ENCODE results near the gene YWHAB. TPM values are rescaled to one million over a fixed set of nuclear protein-coding genes. Genes with fewer than 3 reads are reported as not detected.

The YWHAB gene
- polyA plus RNA-seq, 1 experiment = 60.5 TPM

DNA sequence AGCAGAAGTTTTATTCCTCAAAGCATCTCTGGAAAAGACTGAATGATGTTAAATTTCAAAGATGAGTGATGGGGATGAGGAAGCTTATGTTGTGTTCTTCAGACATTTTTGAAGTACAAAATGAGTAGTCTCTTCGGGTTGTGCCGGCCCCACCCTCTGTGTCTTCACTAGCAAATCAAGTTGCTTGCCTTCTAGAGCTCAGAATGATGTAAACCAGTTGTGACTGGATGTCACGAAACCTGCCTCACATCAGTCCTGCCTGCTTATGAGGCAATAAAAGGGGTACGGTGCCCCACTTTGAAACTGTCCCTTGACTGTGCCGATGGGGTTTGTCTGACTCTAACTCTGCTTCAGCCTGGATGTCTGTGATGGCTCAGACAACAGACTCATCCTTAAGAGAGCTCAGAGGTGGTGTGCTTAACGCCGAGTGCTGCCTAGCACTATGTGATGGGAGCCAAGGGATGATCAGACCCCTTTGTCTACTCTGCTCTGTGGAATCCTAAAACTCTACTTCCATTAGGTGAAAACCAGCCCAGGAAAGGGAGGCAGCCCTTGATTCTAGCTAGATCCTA, 55.7 kb downstream of the YWHAB start:
- Histone ChIP-seq H3K4me3 (ENCODE audit: low read depth, low read length) (no peak overlapping the region), H3K27me3 (ENCODE audit: control insufficient read depth, insufficient read depth, low read length) (no peaks in the 10 kb centered on the region), H3K36me3 (ENCODE audit: control insufficient read depth, insufficient read depth, low read length) (peaks cover 22% of the 10 kb centered on the region)
- no peak for DNase-seq (ENCODE audit: low read depth)
- CTCF ChIA-PET = interaction anchor here (0.7 to 1.6 kb wide), 4 partner anchors 57 to 349 kb away, joined by 3 read pairs; no protein-coding TSS in a partner anchor
- POLR2A ChIA-PET = no interaction called here
- TF ChIP-seq, protein P1, sequence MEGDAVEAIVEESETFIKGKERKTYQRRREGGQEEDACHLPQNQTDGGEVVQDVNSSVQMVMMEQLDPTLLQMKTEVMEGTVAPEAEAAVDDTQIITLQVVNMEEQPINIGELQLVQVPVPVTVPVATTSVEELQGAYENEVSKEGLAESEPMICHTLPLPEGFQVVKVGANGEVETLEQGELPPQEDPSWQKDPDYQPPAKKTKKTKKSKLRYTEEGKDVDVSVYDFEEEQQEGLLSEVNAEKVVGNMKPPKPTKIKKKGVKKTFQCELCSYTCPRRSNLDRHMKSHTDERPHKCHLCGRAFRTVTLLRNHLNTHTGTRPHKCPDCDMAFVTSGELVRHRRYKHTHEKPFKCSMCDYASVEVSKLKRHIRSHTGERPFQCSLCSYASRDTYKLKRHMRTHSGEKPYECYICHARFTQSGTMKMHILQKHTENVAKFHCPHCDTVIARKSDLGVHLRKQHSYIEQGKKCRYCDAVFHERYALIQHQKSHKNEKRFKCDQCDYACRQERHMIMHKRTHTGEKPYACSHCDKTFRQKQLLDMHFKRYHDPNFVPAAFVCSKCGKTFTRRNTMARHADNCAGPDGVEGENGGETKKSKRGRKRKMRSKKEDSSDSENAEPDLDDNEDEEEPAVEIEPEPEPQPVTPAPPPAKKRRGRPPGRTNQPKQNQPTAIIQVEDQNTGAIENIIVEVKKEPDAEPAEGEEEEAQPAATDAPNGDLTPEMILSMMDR (IDR thresholded peaks at IDR 0.05; ENCODE audit: insufficient read depth, low read depth, low read length) = no peak

DNA sequence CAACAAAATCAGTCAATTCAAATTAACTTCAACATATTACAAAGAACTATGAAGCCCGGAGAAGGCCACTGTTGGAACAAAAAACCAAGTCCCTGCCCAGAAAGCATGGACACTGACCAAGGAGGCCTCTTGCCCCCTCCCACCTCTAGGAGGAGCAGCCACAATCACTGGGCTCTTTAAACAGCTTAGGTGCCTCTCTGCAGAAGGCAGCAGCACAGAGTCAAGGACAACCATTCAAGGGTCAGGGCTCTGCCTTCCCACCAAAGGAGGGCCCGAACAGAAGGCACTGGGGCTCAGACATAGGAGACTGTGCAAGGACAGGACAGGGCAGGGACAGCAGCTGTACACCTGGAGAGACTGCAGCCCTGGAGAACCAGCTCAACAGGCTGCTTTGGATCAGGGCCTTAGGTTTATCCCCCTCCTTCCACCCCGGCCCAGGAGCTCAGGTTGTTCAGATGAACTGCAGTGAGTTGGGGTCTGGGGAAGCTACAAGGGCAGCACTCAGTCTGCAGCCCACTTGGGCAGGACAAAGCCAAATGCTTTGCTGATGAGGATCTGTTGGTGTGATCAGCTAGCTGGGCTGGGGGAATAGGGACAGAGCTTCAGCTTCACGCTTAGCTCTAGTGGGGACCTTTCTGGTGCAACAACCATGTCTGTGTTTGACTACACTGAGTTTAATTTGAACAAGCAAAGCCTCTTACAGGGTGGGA, 56.9 kb downstream of the YWHAB start:
- POLR2A ChIA-PET = no interaction called here
- peaks cover 17% of the 10 kb centered on the region for H3K36me3 ChIP-seq (ENCODE audit: control insufficient read depth, insufficient read depth, low read length)
- no peak overlapping the region for H3K4me3 ChIP-seq (ENCODE audit: low read depth, low read length)
- H3K27me3 ChIP-seq (ENCODE audit: control insufficient read depth, insufficient read depth, low read length) = no peaks in the 10 kb centered on the region
- DNase-seq (ENCODE audit: low read depth) = no peak
- TF ChIP-seq, protein P1 (IDR thresholded peaks at IDR 0.05; ENCODE audit: insufficient read depth, low read depth, low read length) = peak; percentile 16; the same call in 1 of the 2 replicates
- CTCF ChIA-PET = interaction anchor here (1.0 to 1.6 kb wide), 7 partner anchors 9 to 351 kb away, joined by 3 to 6 read pairs (median 3); partner anchors contain the start of gene TOMM34

DNA sequence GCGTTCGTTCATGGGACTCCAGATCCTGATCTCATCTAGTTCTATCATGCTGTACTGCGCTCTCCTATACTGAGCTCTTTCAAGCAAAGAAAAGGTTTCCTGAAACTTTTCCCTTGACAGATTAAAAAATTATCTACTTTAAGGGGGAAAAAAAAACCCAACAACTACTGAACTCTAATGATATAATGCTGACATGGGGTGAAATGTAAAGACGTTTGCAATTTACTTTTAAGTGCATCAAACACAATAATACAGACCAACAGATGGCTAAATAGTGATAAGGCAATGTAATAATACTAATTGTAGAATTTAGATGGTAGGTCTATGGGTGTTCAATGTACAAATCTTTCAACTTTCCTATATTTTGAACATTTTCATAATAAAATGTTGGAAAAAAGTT, 58.3 kb downstream of the YWHAB start:
- DNase-seq (ENCODE audit: low read depth) = no peak
- ChIA-PET CTCF (interaction anchor here (1.5 kb wide), 1 partner anchor 15 kb away, joined by 6 read pairs; the partner anchor contains the start of gene TOMM34), POLR2A (no interaction called here)
- Histone ChIP-seq H3K4me3 (ENCODE audit: low read depth, low read length) (no peak overlapping the region), H3K36me3 (ENCODE audit: control insufficient read depth, insufficient read depth, low read length) (peaks cover 18% of the 10 kb centered on the region), H3K27me3 (ENCODE audit: control insufficient read depth, insufficient read depth, low read length) (no peaks in the 10 kb centered on the region)
- TF ChIP-seq, protein P1 (IDR thresholded peaks at IDR 0.05; ENCODE audit: insufficient read depth, low read depth, low read length) = no peak

DNA sequence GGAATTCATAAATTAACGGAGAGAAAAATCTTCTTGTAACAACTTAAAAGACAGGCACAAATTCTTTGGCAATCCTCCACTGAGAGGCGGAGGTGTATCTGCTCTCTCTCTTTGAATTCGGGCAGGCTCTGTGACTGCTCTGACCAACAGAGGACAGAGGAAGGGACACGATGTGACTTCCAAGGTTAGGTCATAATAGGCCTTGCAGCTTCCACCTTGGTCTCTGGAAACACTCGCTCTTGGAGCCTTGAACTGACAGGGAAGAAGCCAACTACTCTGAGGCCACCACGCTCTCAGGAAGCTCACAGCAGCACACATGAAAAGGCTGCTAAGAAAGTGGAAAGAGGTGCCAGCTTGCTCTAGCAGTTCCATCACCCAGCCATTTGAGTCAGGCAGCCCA, 59.8 kb downstream of the YWHAB start:
- no peak for DNase-seq (ENCODE audit: low read depth)
- no peak overlapping the region for H3K4me3 ChIP-seq (ENCODE audit: low read depth, low read length)
- H3K27me3 ChIP-seq (ENCODE audit: control insufficient read depth, insufficient read depth, low read length) = no peaks in the 10 kb centered on the region
- TF ChIP-seq, protein P1 (IDR thresholded peaks at IDR 0.05; ENCODE audit: insufficient read depth, low read depth, low read length) = no peak
- CTCF ChIA-PET = interaction anchor here (1.0 to 1.1 kb wide), 2 partner anchors 9 to 166 kb away, joined by 3 to 5 read pairs; no protein-coding TSS in a partner anchor
- H3K36me3 ChIP-seq (ENCODE audit: control insufficient read depth, insufficient read depth, low read length) = peaks cover 16% of the 10 kb centered on the region
- POLR2A ChIA-PET = no interaction called here

DNA sequence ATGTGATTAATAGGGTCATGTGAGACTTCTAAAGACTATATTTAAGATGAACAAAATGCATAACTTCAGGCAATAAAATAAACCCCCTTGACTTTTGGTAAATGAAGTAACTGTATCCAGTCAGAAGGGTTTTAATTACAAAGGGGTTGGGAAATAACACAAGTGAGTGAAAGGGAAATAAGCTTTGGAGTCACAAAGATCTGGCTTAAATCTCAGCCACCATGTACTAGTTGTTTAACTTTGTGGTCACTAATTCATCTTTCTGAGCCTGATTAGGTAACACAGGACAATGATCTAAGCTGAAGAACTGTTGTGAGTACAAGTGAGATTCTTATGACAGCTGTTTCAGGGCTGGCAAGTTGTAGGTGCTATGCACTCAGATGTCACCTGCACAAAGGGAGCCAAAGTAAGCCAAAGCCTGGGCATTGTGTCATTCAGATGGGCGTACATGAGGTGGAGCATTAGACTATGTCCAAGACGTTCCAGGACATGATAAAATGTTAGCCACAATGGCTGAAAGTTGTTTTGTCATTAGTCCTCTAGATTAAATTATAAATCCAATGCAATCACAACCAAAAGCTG, 60.9 kb downstream of the YWHAB start:
- POLR2A ChIA-PET = no interaction called here
- no peak for DNase-seq (ENCODE audit: low read depth)
- CTCF ChIA-PET = interaction anchor here (0.8 kb wide), 1 partner anchor 150 kb away, joined by 5 read pairs; no protein-coding TSS in a partner anchor
- peaks cover 21% of the 10 kb centered on the region for H3K36me3 ChIP-seq (ENCODE audit: control insufficient read depth, insufficient read depth, low read length)
- H3K27me3 ChIP-seq (ENCODE audit: control insufficient read depth, insufficient read depth, low read length) = no peaks in the 10 kb centered on the region
- TF ChIP-seq, protein P1 (IDR thresholded peaks at IDR 0.05; ENCODE audit: insufficient read depth, low read depth, low read length) = no peak
- no peak overlapping the region for H3K4me3 ChIP-seq (ENCODE audit: low read depth, low read length)
